ENCODE data around the gene MSANTD2. TPM values are rescaled to one million over a fixed set of nuclear protein-coding genes. Genes with fewer than 3 reads are reported as not detected.

The MSANTD2 gene
- polyA plus RNA-seq, 3 donors = 1.2 to 5.8 (median 1.8) TPM

DNA sequence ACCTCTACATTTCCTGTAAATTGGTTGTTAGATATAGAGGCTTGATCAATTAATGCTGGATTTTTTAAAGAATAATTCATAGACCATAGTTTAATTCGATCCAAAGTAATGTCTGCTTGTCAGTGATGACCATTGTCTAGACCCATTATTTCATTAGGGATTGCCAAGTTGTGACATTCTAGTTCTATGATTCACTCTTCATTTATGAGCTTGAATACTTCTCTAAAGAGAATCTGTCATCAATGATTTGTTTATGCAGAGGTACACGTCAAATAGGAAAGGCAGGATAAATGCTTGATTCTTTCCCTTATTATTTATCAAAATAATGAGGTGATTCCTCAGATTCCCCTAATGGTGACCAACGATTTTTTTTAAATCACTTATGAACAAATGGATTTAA, 41.0 kb upstream of the MSANTD2 start:
- Mint-ChIP-seq H3K27ac (no peak overlapping the region), H3K27me3 (ENCODE audit: low read depth in 3 of 3) (peaks cover 91 to 98% (median 94%) of the 10 kb centered on the region in 3 donors), H3K36me3 (peaks cover 0 to 5% of the 10 kb centered on the region in 2 donors), H3K4me1 (peaks cover 14% of the 10 kb centered on the region), H3K4me3 (peak overlapping the region in 1 of 2 donors; percentile 39), H3K9me3 (peaks cover 0 to 12% (median 0%) of the 10 kb centered on the region in 7 donors)
- H3K36me3 ChIP-seq (replicated peaks in 1 of 2; ENCODE audit: control insufficient read depth in 1 of 2, insufficient read depth in 2 of 2, low read length in 2 of 2) = no peaks in the 10 kb centered on the region
- peaks cover 0 to 58% of the 10 kb centered on the region in 2 donors for H3K9me3 ChIP-seq (replicated peaks in 1 of 2; ENCODE audit: control insufficient read depth in 1 of 2, insufficient read depth in 1 of 2, low read length in 2 of 2)
- intact Hi-C loops (cut with micrococcal nuclease) = loop anchor here in 1 of 2 donors (10.0 kb wide), 1 partner anchor 426 kb away; no protein-coding TSS in a partner anchor
- no peaks in the 10 kb centered on the region for H4K20me1 ChIP-seq (ENCODE audit: insufficient read depth, low read length)
- H3K27me3 ChIP-seq (ENCODE audit: control insufficient read depth in 2 of 2, insufficient read depth in 2 of 2, low read length in 2 of 2) = peaks cover 92% of the 10 kb centered on the region in 2 donors
- H3K9ac ChIP-seq (ENCODE audit: insufficient read depth, low read length, poor library complexity, severe bottlenecking) = no peak overlapping the region
- H3K4me2 ChIP-seq (replicated peaks; ENCODE audit: extremely low read depth, low read length, poor library complexity, severe bottlenecking) = no peak overlapping the region
- H3K27ac ChIP-seq (ENCODE audit: low read depth in 1 of 2, low read length in 2 of 2) = no peak overlapping the region
- DNase-seq = no peak
- no CpG with 5 or more reads among the region's 3 CpGs for WGBS (ENCODE audit: insufficient coverage)
- no peaks in the 10 kb centered on the region for H3K79me2 ChIP-seq (ENCODE audit: insufficient read depth, low read length)
- TF ChIP-seq, protein P1, sequence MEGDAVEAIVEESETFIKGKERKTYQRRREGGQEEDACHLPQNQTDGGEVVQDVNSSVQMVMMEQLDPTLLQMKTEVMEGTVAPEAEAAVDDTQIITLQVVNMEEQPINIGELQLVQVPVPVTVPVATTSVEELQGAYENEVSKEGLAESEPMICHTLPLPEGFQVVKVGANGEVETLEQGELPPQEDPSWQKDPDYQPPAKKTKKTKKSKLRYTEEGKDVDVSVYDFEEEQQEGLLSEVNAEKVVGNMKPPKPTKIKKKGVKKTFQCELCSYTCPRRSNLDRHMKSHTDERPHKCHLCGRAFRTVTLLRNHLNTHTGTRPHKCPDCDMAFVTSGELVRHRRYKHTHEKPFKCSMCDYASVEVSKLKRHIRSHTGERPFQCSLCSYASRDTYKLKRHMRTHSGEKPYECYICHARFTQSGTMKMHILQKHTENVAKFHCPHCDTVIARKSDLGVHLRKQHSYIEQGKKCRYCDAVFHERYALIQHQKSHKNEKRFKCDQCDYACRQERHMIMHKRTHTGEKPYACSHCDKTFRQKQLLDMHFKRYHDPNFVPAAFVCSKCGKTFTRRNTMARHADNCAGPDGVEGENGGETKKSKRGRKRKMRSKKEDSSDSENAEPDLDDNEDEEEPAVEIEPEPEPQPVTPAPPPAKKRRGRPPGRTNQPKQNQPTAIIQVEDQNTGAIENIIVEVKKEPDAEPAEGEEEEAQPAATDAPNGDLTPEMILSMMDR (IDR thresholded peaks at IDR 0.05) = no peak
- no peak overlapping the region for H3K4me3 ChIP-seq (replicated peaks in 1 of 3; ENCODE audit: low read depth in 2 of 3, low read length in 3 of 3)
- peaks cover 10 to 19% of the 10 kb centered on the region in 2 donors for H3K4me1 ChIP-seq (ENCODE audit: control insufficient read depth in 1 of 2, insufficient read depth in 2 of 2, low read length in 2 of 2)
- H2AFZ ChIP-seq (ENCODE audit: insufficient read depth, low read depth, low read length, poor library complexity, severe bottlenecking) = no peak overlapping the region

- TF ChIP-seq, protein P1 (IDR thresholded peaks at IDR 0.05) = no peak
- Mint-ChIP-seq H3K27me3 (ENCODE audit: low read depth in 3 of 3) (peaks cover 90 to 98% (median 94%) of the 10 kb centered on the region in 3 donors), H3K4me1 (peaks cover 16% of the 10 kb centered on the region), H3K9me3 (peaks cover 0 to 12% (median 0%) of the 10 kb centered on the region in 7 donors), H3K4me3 (peak overlapping the region in 1 of 2 donors; percentile 39), H3K27ac (no peak overlapping the region), H3K36me3 (peaks cover 0 to 5% of the 10 kb centered on the region in 2 donors)
- H3K79me2 ChIP-seq (ENCODE audit: insufficient read depth, low read length) = no peaks in the 10 kb centered on the region
- H2AFZ ChIP-seq (ENCODE audit: insufficient read depth, low read depth, low read length, poor library complexity, severe bottlenecking) = no peak overlapping the region
- peaks cover 91 to 92% of the 10 kb centered on the region in 2 donors for H3K27me3 ChIP-seq (ENCODE audit: control insufficient read depth in 2 of 2, insufficient read depth in 2 of 2, low read length in 2 of 2)
- H3K4me3 ChIP-seq (replicated peaks in 1 of 3; ENCODE audit: low read depth in 2 of 3, low read length in 3 of 3) = no peak overlapping the region
- DNase-seq = no peak
- peaks cover 0 to 56% of the 10 kb centered on the region in 2 donors for H3K9me3 ChIP-seq (replicated peaks in 1 of 2; ENCODE audit: control insufficient read depth in 1 of 2, insufficient read depth in 1 of 2, low read length in 2 of 2)
- no peak overlapping the region for H3K9ac ChIP-seq (ENCODE audit: insufficient read depth, low read length, poor library complexity, severe bottlenecking)
- H3K4me2 ChIP-seq (replicated peaks; ENCODE audit: extremely low read depth, low read length, poor library complexity, severe bottlenecking) = no peak overlapping the region
- H3K36me3 ChIP-seq (replicated peaks in 1 of 2; ENCODE audit: control insufficient read depth in 1 of 2, insufficient read depth in 2 of 2, low read length in 2 of 2) = no peaks in the 10 kb centered on the region
- intact Hi-C loops (cut with micrococcal nuclease) = loop anchor here in 1 of 2 donors (10.0 kb wide), 1 partner anchor 426 kb away; no protein-coding TSS in a partner anchor
- WGBS (ENCODE audit: insufficient coverage) = no CpG with 5 or more reads among the region's 1 CpG
- peaks cover 10 to 20% of the 10 kb centered on the region in 2 donors for H3K4me1 ChIP-seq (ENCODE audit: control insufficient read depth in 1 of 2, insufficient read depth in 2 of 2, low read length in 2 of 2)
- H4K20me1 ChIP-seq (ENCODE audit: insufficient read depth, low read length) = no peaks in the 10 kb centered on the region
- no peak overlapping the region for H3K27ac ChIP-seq (ENCODE audit: low read depth in 1 of 2, low read length in 2 of 2)
Measured at GRCh38 chr11:124840666-124841065, 40.5 kb upstream of the MSANTD2 start.
